ENCODE results near the gene MYT1. TPM values are rescaled to one million over a fixed set of nuclear protein-coding genes. Genes with fewer than 3 reads are reported as not detected.

The MYT1 gene
- total RNA-seq, 1 experiment from 2014 or later = 7.1 TPM

DNA sequence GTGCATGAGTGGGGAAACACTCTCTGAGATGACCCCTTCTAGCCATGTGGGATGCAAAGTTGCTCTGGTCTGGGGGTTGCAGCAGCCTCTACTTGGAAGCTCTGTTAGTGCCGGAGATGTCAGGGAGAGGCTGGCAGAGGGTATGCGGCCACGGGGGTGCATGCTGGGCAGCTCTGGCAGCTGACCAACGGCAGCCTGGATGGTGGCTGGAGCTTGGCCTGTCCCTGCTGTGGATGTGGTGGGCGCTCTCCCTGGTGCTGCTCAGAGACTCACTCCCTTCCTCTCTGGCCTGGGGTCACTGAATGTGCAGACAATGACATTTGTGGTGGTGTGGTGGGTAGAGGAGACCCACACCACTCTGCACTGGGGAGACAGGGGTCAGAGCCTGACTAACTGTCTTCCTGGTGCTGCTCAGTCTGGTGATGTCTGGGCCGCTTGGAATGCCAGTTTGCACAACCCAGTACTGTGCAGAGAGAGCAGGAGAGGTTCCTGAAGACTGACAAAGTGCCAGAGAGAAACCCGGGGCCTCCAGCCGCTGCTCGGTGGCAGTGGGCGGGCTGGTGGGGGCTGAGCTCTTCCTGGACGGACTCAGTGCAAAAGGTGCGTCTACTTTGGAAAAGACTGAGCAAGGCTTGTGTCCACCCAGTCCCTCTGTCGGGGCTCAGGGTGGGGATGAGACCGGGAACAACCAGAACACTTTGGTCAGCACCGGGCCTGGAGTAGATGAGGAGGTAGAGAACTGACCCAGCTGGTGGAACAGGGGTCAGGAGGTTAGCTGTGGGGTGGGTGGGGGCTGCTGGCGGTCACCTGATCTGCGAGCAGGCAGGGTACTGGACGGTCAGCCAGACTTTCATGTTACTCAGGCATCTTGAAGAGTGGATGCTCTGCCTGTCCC is 2.7 kb downstream of the MYT1 start (continued):
- TF ChIP-seq YY1 (IDR thresholded peaks at IDR 0.05; ENCODE audit: extremely low read depth, insufficient replicate concordance, low read depth, low read length) (no peak), JUND (IDR thresholded peaks at IDR 0.05) (no peak)

DNA sequence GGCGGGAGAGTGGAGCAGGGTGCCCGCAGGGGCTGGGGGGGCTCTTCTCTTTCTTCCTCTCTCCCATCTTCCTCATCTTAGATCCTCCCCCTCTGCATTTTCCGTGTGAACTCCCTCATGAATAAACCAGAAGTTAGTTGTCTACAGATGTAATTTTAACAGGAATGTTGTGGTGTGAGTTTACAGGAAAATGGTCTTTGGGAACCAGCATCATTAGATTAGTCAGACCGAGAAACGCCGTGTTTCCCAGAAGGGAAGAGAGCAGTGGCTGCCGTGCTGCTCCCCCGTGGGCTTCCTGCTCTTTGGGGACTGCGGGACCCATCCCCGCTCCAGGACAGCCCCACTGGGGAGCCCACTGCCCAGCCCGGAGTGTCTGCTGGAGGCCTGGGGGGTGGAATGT is 3.4 kb downstream of the MYT1 start:
- CTCF ChIA-PET = no interaction called here
- Histone ChIP-seq H3K27me3 (ENCODE audit: insufficient read depth, low read length) (no peaks in the 10 kb centered on the region; the same call in 1 of the 2 replicates), H3K9me3 (ENCODE audit: control insufficient read depth in 1 of 2, insufficient read depth in 1 of 2, low read depth in 1 of 2, low read length in 2 of 2) (no peaks in the 10 kb centered on the region), H3K79me2 (ENCODE audit: insufficient read depth, low read length) (no peaks in the 10 kb centered on the region), H3K4me1 (ENCODE audit: control insufficient read depth in 1 of 2, insufficient read depth in 2 of 2, low read length in 2 of 2) (no peaks in the 10 kb centered on the region), H2AFZ (ENCODE audit: low read depth, low read length, poor library complexity, severe bottlenecking) (no peak overlapping the region), H3K9me2 (ENCODE audit: insufficient read depth) (no peaks in the 10 kb centered on the region), H4K20me1 (ENCODE audit: insufficient read depth) (no peaks in the 10 kb centered on the region), H3K4me3 (replicated peaks in 1 of 2; ENCODE audit: low read depth in 1 of 2, low read length in 2 of 2) (no peak overlapping the region), H3K36me3 (ENCODE audit: control insufficient read depth in 1 of 2, insufficient read depth in 2 of 2, low read length in 2 of 2) (no peaks in the 10 kb centered on the region), H3K9ac (ENCODE audit: low read length) (no peak overlapping the region), H3K27ac (ENCODE audit: low read depth, low read length) (no peak overlapping the region), H3K4me2 (ENCODE audit: low read length) (no peak overlapping the region)
- POLR2A ChIA-PET = no interaction called here
- RAD21 ChIA-PET (ENCODE audit: low non-redundant PET in 1 of 2, low total read pairs in 2 of 2, uncharacterized antibody in 2 of 2, unreplicated experiment in 2 of 2) = no interaction called here
- DNase-seq (ENCODE audit: low read depth, low spot score) (no peak), ATAC-seq (no peak)
- no TSS peak for BruUV-seq (replicated peaks)
- intact Hi-C loops (cut with micrococcal nuclease) = no loop called here
- TF ChIP-seq SIN3A (IDR thresholded peaks at IDR 0.05; ENCODE audit: low read depth) (no peak), SP1 (IDR thresholded peaks at IDR 0.05; ENCODE audit: low read depth) (no peak), POLR2AphosphoS5 (IDR thresholded peaks at IDR 0.05; ENCODE audit: low read depth, low read length) (no peak), ZNF274 (IDR thresholded peaks at IDR 0.05; ENCODE audit: low read depth, low read length) (no peak), TCF7L2 (IDR thresholded peaks at IDR 0.05; ENCODE audit: borderline replicate concordance, extremely low read depth, insufficient read depth, insufficient read length) (no peak), CEBPB (IDR thresholded peaks at IDR 0.05; ENCODE audit: low read depth) (no peak), YY1 (IDR thresholded peaks at IDR 0.05; ENCODE audit: extremely low read depth, insufficient replicate concordance, low read depth, low read length) (no peak), CBX3 (IDR thresholded peaks at IDR 0.05; ENCODE audit: low read depth) (no peak), EZH2phosphoT487 (IDR thresholded peaks at IDR 0.05; ENCODE audit: borderline replicate concordance) (no peak), EZH2 (IDR thresholded peaks at IDR 0.05) (no peak), ZFX (IDR thresholded peaks at IDR 0.05) (no peak), ELF1 (IDR thresholded peaks at IDR 0.05; ENCODE audit: borderline replicate concordance, low read depth) (no peak), POLR2A (IDR thresholded peaks at IDR 0.05; ENCODE audit: borderline replicate concordance, extremely low read depth, insufficient read depth, insufficient read length) (no peak), JUND (IDR thresholded peaks at IDR 0.05) (no peak), RAD21 (IDR thresholded peaks at IDR 0.05; ENCODE audit: low read depth) (no peak)
- TF ChIP-seq, protein P1, sequence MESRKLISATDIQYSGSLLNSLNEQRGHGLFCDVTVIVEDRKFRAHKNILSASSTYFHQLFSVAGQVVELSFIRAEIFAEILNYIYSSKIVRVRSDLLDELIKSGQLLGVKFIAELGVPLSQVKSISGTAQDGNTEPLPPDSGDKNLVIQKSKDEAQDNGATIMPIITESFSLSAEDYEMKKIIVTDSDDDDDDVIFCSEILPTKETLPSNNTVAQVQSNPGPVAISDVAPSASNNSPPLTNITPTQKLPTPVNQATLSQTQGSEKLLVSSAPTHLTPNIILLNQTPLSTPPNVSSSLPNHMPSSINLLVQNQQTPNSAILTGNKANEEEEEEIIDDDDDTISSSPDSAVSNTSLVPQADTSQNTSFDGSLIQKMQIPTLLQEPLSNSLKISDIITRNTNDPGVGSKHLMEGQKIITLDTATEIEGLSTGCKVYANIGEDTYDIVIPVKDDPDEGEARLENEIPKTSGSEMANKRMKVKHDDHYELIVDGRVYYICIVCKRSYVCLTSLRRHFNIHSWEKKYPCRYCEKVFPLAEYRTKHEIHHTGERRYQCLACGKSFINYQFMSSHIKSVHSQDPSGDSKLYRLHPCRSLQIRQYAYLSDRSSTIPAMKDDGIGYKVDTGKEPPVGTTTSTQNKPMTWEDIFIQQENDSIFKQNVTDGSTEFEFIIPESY (IDR thresholded peaks at IDR 0.05; ENCODE audit: extremely low read depth, insufficient replicate concordance, low read length) = no peak
- TF ChIP-seq, protein P2, sequence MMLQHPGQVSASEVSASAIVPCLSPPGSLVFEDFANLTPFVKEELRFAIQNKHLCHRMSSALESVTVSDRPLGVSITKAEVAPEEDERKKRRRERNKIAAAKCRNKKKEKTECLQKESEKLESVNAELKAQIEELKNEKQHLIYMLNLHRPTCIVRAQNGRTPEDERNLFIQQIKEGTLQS (IDR thresholded peaks at IDR 0.05) = no peak
- TF ChIP-seq, protein P3, sequence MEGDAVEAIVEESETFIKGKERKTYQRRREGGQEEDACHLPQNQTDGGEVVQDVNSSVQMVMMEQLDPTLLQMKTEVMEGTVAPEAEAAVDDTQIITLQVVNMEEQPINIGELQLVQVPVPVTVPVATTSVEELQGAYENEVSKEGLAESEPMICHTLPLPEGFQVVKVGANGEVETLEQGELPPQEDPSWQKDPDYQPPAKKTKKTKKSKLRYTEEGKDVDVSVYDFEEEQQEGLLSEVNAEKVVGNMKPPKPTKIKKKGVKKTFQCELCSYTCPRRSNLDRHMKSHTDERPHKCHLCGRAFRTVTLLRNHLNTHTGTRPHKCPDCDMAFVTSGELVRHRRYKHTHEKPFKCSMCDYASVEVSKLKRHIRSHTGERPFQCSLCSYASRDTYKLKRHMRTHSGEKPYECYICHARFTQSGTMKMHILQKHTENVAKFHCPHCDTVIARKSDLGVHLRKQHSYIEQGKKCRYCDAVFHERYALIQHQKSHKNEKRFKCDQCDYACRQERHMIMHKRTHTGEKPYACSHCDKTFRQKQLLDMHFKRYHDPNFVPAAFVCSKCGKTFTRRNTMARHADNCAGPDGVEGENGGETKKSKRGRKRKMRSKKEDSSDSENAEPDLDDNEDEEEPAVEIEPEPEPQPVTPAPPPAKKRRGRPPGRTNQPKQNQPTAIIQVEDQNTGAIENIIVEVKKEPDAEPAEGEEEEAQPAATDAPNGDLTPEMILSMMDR (IDR thresholded peaks at IDR 0.05 in 2 of 3, conservative IDR thresholded peaks at IDR 0.05 in 1 of 3; ENCODE audit: borderline replicate concordance in 1 of 3, insufficient read depth in 1 of 3, low read depth in 2 of 3, low read length in 2 of 3) = no peak

Measured in HCT116 (cell line).